Measurements from ENCODE around the gene FCN3. TPM values are rescaled to one million over a fixed set of nuclear protein-coding genes. Genes with fewer than 3 reads are reported as not detected.

The FCN3 gene
- not detected for total RNA-seq
- total RNA-seq (2013): not detected

GRCh38 chr1:27374362-27375086, at the start of gene FCN3:
Gene FCN3 (minus strand): TSS chr1:27374824. CDS start chr1:27374818, 6 bp downstream.
- no peak for TF ChIP-seq CTCF (IDR thresholded peaks at IDR 0.05)
- intact Hi-C loops (cut with micrococcal nuclease): no loop called here
- no peaks in the 10 kb centered on the region for H3K36me3 Mint-ChIP-seq
- no peak within 1 kb of the TSS for H3K27ac Mint-ChIP-seq
- Histone ChIP-seq H3K27ac (ENCODE audit: low read length) (no peak within 1 kb of the TSS), H3K4me3 (ENCODE audit: low read length) (no peak within 1 kb of the TSS), H3K27me3 (ENCODE audit: control insufficient read depth, insufficient read depth, low read length) (no peaks in the 10 kb centered on the region), H3K4me1 (ENCODE audit: control insufficient read depth, insufficient read depth, low read length) (peaks cover 10% of the 10 kb centered on the region), H3K36me3 (ENCODE audit: control insufficient read depth, insufficient read depth, low read length) (no peaks in the 10 kb centered on the region), H3K9me3 (ENCODE audit: control insufficient read depth, insufficient read depth, low read length) (no peaks in the 10 kb centered on the region)
- H3K4me3 Mint-ChIP-seq: no peak within 1 kb of the TSS
- H3K27me3 Mint-ChIP-seq (ENCODE audit: low read depth in 2 of 2): peaks cover 0 to 3% of the 10 kb centered on the region in 2 donors
- no peak for DNase-seq
- ATAC-seq: no peak
- H3K9me3 Mint-ChIP-seq: no peaks in the 10 kb centered on the region
- 97% methylated on average over 4 of the region's 4 CpGs for WGBS (ENCODE audit: insufficient coverage)
- no peaks in the 10 kb centered on the region for H3K4me1 Mint-ChIP-seq

GRCh38 chr1:27423709-27424108, 49.1 kb upstream of the FCN3 start:
- Mint-ChIP-seq H3K36me3 (no peaks in the 10 kb centered on the region), H3K4me3 (no peak overlapping the region), H3K27ac (peak overlapping the region in 1 of 2 donors; percentile 91), H3K4me1 (peaks cover 45 to 55% of the 10 kb centered on the region in 2 donors), H3K27me3 (ENCODE audit: low read depth in 2 of 2) (no peaks in the 10 kb centered on the region), H3K9me3 (no peaks in the 10 kb centered on the region)
- no peak overlapping the region for H3K4me3 ChIP-seq (ENCODE audit: low read length)
- H3K27ac ChIP-seq (ENCODE audit: low read length): no peak overlapping the region
- peaks cover 20% of the 10 kb centered on the region for H3K36me3 ChIP-seq (ENCODE audit: control insufficient read depth, insufficient read depth, low read length)
- H3K9me3 ChIP-seq (ENCODE audit: control insufficient read depth, insufficient read depth, low read length): no peaks in the 10 kb centered on the region
- WGBS (ENCODE audit: insufficient coverage): 98% methylated on average over 3 of the region's 4 CpGs
- intact Hi-C loops (cut with micrococcal nuclease): no loop called here
- H3K4me1 ChIP-seq (ENCODE audit: control insufficient read depth, insufficient read depth, low read length): peaks cover 45% of the 10 kb centered on the region
- no peaks in the 10 kb centered on the region for H3K27me3 ChIP-seq (ENCODE audit: control insufficient read depth, insufficient read depth, low read length)
- TF ChIP-seq CTCF (IDR thresholded peaks at IDR 0.05): no peak
- DNase-seq (no peak), ATAC-seq (no peak)

GRCh38 chr1:27418326-27419185, 43.9 kb upstream of the FCN3 start:
- TF ChIP-seq CTCF (IDR thresholded peaks at IDR 0.05): no peak
- peaks cover 52% of the 10 kb centered on the region for H3K36me3 ChIP-seq (ENCODE audit: control insufficient read depth, insufficient read depth, low read length)
- no peaks in the 10 kb centered on the region for H3K9me3 Mint-ChIP-seq
- peak; percentile 35 to 77 (median 70) for ATAC-seq
- DNase-seq: peak in 1 of 2 donors; percentile 65
- no peaks in the 10 kb centered on the region for H3K27me3 ChIP-seq (ENCODE audit: control insufficient read depth, insufficient read depth, low read length)
- WGBS (ENCODE audit: insufficient coverage): 75% methylated on average over 14 of the region's 14 CpGs
- peaks cover 45% of the 10 kb centered on the region for H3K4me1 ChIP-seq (ENCODE audit: control insufficient read depth, insufficient read depth, low read length)
- peak overlapping the region; percentile 36 for H3K27ac ChIP-seq (ENCODE audit: low read length)
- peaks cover 45 to 46% of the 10 kb centered on the region in 2 donors for H3K4me1 Mint-ChIP-seq
- peaks cover 10% of the 10 kb centered on the region for H3K36me3 Mint-ChIP-seq
- peak overlapping the region; percentile 14 for H3K4me3 Mint-ChIP-seq
- H3K4me3 ChIP-seq (ENCODE audit: low read length): no peak overlapping the region
- intact Hi-C loops (cut with micrococcal nuclease): loop anchor here (5.0 kb wide), 2 partner anchors 74 to 189 kb away; partner anchors contain the start of gene WASF2
- H3K9me3 ChIP-seq (ENCODE audit: control insufficient read depth, insufficient read depth, low read length): no peaks in the 10 kb centered on the region
- peak overlapping the region; percentile 86 to 87 for H3K27ac Mint-ChIP-seq
- H3K27me3 Mint-ChIP-seq (ENCODE audit: low read depth in 2 of 2): no peaks in the 10 kb centered on the region
